ENCODE measurements around the gene FOXF1.

DNA sequence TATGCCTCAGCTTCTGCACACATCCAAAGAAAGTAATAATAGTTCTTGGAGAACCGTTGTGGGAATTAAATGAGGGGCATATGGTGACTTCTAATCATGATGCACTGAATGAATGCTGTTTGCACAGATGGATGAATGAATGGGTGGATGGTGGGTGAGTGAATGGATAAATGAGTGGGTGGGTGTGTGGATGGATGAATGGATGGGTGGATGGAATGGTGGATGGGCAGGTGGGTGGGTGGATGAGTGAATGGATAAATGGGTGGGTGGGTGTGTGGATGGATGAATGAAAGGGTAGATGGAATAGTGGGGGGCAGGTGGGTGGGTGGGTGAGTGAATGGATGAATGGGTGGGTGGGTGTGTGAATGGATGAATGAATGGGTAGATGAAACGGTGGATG, 44.9 kb upstream of the FOXF1 start:
- TF ChIP-seq, protein P1, sequence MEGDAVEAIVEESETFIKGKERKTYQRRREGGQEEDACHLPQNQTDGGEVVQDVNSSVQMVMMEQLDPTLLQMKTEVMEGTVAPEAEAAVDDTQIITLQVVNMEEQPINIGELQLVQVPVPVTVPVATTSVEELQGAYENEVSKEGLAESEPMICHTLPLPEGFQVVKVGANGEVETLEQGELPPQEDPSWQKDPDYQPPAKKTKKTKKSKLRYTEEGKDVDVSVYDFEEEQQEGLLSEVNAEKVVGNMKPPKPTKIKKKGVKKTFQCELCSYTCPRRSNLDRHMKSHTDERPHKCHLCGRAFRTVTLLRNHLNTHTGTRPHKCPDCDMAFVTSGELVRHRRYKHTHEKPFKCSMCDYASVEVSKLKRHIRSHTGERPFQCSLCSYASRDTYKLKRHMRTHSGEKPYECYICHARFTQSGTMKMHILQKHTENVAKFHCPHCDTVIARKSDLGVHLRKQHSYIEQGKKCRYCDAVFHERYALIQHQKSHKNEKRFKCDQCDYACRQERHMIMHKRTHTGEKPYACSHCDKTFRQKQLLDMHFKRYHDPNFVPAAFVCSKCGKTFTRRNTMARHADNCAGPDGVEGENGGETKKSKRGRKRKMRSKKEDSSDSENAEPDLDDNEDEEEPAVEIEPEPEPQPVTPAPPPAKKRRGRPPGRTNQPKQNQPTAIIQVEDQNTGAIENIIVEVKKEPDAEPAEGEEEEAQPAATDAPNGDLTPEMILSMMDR (optimal IDR thresholded peaks at IDR 0.05 in 1 of 3, IDR thresholded peaks at IDR 0.05 in 1 of 3, conservative IDR thresholded peaks at IDR 0.05 in 1 of 3; ENCODE audit: extremely low read depth in 1 of 3, insufficient read depth in 2 of 3, low read length in 3 of 3), result no peak
- TF ChIP-seq EZH2 (IDR thresholded peaks at IDR 0.05; ENCODE audit: low read length), result no peak

Measured in keratinocyte (primary cell).